ENCODE measurements around the gene MAGEA4. TPM values are rescaled to one million over a fixed set of nuclear protein-coding genes. Genes with fewer than 3 reads are reported as not detected.

The MAGEA4 gene
- total and polyA plus RNA-seq, 2 donors (not counting 3 experiments of a cell fraction or from before 2014, with no cell fraction given), result not detected

DNA sequence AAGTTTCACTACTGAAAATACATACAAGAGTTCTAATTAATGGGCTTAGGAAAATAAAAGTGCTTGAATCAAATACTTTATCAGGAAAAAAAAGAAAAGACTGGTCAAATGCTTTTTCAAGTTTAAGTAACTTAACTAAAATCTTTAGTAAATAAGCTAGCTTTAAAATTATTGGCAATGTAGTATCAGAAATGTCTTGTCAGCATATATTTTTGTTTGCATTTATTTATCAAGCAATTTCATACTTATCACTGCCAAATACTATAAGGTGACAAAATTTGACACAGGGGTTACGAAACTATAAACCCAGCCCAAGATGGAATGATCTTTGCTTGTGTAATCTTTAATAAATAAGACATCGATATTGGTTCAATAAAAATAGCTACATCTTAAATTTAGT, 31.8 kb upstream of the MAGEA4 start:
- Histone ChIP-seq H3K4me2 (ENCODE audit: insufficient read depth, low read length) (no peak overlapping the region), H3K27me3 (ENCODE audit: control insufficient read depth in 2 of 2, insufficient read depth in 2 of 2, low read length in 2 of 2) (no peaks in the 10 kb centered on the region), H3K27ac (ENCODE audit: insufficient read depth, low read depth, low read length) (no peak overlapping the region), H3K36me3 (ENCODE audit: control insufficient read depth in 2 of 2, extremely low read depth in 1 of 2, insufficient read depth in 2 of 2, low read length in 2 of 2) (no peaks in the 10 kb centered on the region), H3K4me3 (replicated peaks in 1 of 3; ENCODE audit: insufficient read depth in 1 of 3, low read depth in 1 of 3, low read length in 3 of 3) (no peak overlapping the region), H3K9me1 (replicated peaks; ENCODE audit: control insufficient read depth, extremely low read depth, insufficient read depth, low read length) (no peaks in the 10 kb centered on the region), H3K9ac (replicated peaks; ENCODE audit: extremely low read depth, insufficient read depth, low read length) (no peak overlapping the region), H3K9me3 (replicated peaks; ENCODE audit: control insufficient read depth, insufficient read depth, low read length) (no peaks in the 10 kb centered on the region), H3K4me1 (ENCODE audit: control insufficient read depth, extremely low read depth, insufficient read depth, low read length) (no peaks in the 10 kb centered on the region), H3K79me2 (ENCODE audit: control insufficient read depth, insufficient read depth, low read length) (no peaks in the 10 kb centered on the region), H4K20me1 (replicated peaks; ENCODE audit: control insufficient read depth, extremely low read depth, insufficient read depth, low read length) (no peaks in the 10 kb centered on the region), H2AFZ (ENCODE audit: low read depth, low read length) (no peak overlapping the region)
- CTCF ChIA-PET, result interaction anchor here (1.3 kb wide), 1 partner anchor 20 kb away, joined by 4 read pairs; no protein-coding TSS in a partner anchor
- FAIRE-seq (no peak), DNase-seq (ENCODE audit: low read depth, low spot score) (no peak)
- intact Hi-C loops (cut with micrococcal nuclease), result no loop called here
- dilution Hi-C loops (cut with MboI; ENCODE audit: extremely low pct_ligation_motif_present, low sequenced_read_pairs), result no loop called here
- TF ChIP-seq, protein P1, sequence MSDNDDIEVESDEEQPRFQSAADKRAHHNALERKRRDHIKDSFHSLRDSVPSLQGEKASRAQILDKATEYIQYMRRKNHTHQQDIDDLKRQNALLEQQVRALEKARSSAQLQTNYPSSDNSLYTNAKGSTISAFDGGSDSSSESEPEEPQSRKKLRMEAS (IDR thresholded peaks at IDR 0.05; ENCODE audit: insufficient read depth, insufficient read length), result no peak
- TF ChIP-seq EZH2 (IDR thresholded peaks at IDR 0.05; ENCODE audit: borderline replicate concordance, low read depth, low read length, severe bottlenecking) (no peak), GATA2 (IDR thresholded peaks at IDR 0.05; ENCODE audit: insufficient read depth, insufficient read length, low read depth, low read length) (no peak), POLR2A (IDR thresholded peaks at IDR 0.05; ENCODE audit: low read depth, low read length) (no peak), MYC (IDR thresholded peaks at IDR 0.05; ENCODE audit: low read depth, low read length) (no peak), POLR2AphosphoS5 (IDR thresholded peaks at IDR 0.05; ENCODE audit: insufficient read depth, low read depth, low read length) (no peak), JUN (IDR thresholded peaks at IDR 0.05; ENCODE audit: borderline replicate concordance, insufficient read depth, insufficient read length, low read depth) (no peak), FOS (IDR thresholded peaks at IDR 0.05; ENCODE audit: borderline replicate concordance, insufficient read depth, low read length) (no peak)
- POLR2A ChIA-PET, result no interaction called here
- no TSS peak for BruUV-seq (replicated peaks)

- Histone ChIP-seq H3K9me3 (replicated peaks; ENCODE audit: control insufficient read depth, insufficient read depth, low read length) (no peaks in the 10 kb centered on the region), H3K9ac (replicated peaks; ENCODE audit: extremely low read depth, insufficient read depth, low read length) (no peak overlapping the region), H3K4me1 (ENCODE audit: control insufficient read depth, extremely low read depth, insufficient read depth, low read length) (no peaks in the 10 kb centered on the region), H3K27ac (ENCODE audit: insufficient read depth, low read depth, low read length) (no peak overlapping the region), H4K20me1 (replicated peaks; ENCODE audit: control insufficient read depth, extremely low read depth, insufficient read depth, low read length) (no peaks in the 10 kb centered on the region), H3K9me1 (replicated peaks; ENCODE audit: control insufficient read depth, extremely low read depth, insufficient read depth, low read length) (no peaks in the 10 kb centered on the region), H3K4me2 (ENCODE audit: insufficient read depth, low read length) (no peak overlapping the region), H3K27me3 (ENCODE audit: control insufficient read depth in 2 of 2, insufficient read depth in 2 of 2, low read length in 2 of 2) (no peaks in the 10 kb centered on the region), H3K4me3 (replicated peaks in 1 of 3; ENCODE audit: insufficient read depth in 1 of 3, low read depth in 1 of 3, low read length in 3 of 3) (no peak overlapping the region), H3K36me3 (ENCODE audit: control insufficient read depth in 2 of 2, extremely low read depth in 1 of 2, insufficient read depth in 2 of 2, low read length in 2 of 2) (no peaks in the 10 kb centered on the region), H3K79me2 (ENCODE audit: control insufficient read depth, insufficient read depth, low read length) (no peaks in the 10 kb centered on the region), H2AFZ (ENCODE audit: low read depth, low read length) (no peak overlapping the region)
- intact Hi-C loops (cut with micrococcal nuclease), result no loop called here
- no peak for DNase-seq (ENCODE audit: low read depth, low spot score)
- FAIRE-seq, result no peak
- no peak for TF ChIP-seq POLR2A (IDR thresholded peaks at IDR 0.05; ENCODE audit: low read depth, low read length)
- TF ChIP-seq, protein P1 (IDR thresholded peaks at IDR 0.05; ENCODE audit: insufficient read depth, insufficient read length), result no peak
- TF ChIP-seq FOS (IDR thresholded peaks at IDR 0.05; ENCODE audit: borderline replicate concordance, insufficient read depth, low read length), result no peak
- no peak for TF ChIP-seq GATA2 (IDR thresholded peaks at IDR 0.05; ENCODE audit: insufficient read depth, insufficient read length, low read depth, low read length)
- no peak for TF ChIP-seq JUN (IDR thresholded peaks at IDR 0.05; ENCODE audit: borderline replicate concordance, insufficient read depth, insufficient read length, low read depth)
- TF ChIP-seq MYC (IDR thresholded peaks at IDR 0.05; ENCODE audit: low read depth, low read length), result no peak
- no peak for TF ChIP-seq POLR2AphosphoS5 (IDR thresholded peaks at IDR 0.05; ENCODE audit: insufficient read depth, low read depth, low read length)
- TF ChIP-seq EZH2 (IDR thresholded peaks at IDR 0.05; ENCODE audit: borderline replicate concordance, low read depth, low read length, severe bottlenecking), result no peak
- ChIA-PET CTCF (no interaction called here), POLR2A (no interaction called here)
- no TSS peak for BruUV-seq (replicated peaks)
- dilution Hi-C loops (cut with MboI; ENCODE audit: extremely low pct_ligation_motif_present, low sequenced_read_pairs), result no loop called here
Observed at GRCh38 chrX:151889421-151889820, 23.3 kb upstream of the MAGEA4 start.
